ENCODE data around the gene RAB24.
"Not testable (repeated sequence)": the region's sequence is repeated elsewhere in the genome, so short reads cannot be mapped to it uniquely, and the experiment has no call there.

The RAB24 gene

DNA sequence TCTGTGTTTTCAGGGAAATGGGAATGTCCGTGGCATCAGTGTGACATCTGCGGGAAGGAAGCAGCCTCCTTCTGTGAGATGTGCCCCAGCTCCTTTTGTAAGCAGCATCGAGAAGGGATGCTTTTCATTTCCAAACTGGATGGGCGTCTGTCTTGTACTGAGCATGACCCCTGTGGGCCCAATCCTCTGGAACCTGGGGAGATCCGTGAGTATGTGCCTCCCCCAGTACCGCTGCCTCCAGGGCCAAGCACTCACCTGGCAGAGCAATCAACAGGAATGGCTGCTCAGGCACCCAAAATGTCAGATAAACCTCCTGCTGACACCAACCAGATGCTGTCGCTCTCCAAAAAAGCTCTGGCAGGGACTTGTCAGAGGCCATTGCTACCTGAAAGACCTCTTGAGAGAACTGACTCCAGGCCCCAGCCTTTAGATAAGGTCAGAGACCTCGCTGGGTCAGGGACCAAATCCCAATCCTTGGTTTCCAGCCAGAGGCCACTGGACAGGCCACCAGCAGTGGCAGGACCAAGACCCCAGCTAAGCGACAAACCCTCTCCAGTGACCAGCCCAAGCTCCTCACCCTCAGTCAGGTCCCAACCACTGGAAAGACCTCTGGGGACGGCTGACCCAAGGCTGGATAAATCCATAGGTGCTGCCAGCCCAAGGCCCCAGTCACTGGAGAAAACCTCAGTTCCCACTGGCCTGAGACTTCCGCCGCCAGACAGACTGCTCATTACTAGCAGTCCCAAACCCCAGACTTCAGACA is 9.5 kb downstream of the RAB24 start:
- DNase-seq (ENCODE audit: low read depth), result no peak

DNA sequence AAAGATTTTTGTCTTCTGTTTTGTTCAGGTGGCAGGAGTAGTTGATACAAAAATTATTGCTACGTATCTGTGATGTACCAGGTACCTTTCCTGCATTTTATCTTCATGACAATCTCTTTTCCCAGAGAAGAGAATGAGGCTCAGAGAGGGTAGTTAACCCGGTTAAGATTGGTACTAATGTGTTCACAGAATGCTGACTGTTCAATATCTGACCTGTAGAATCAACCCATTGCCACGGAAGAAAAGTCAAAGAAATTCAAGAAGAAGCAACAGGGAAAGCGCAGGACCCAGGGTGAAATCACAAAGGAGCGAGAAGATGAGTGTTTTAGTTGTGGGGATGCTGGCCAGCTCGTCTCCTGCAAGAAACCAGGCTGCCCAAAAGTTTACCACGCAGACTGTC is 11.8 kb downstream of the RAB24 start:
- no peak for DNase-seq (ENCODE audit: low read depth)

DNA sequence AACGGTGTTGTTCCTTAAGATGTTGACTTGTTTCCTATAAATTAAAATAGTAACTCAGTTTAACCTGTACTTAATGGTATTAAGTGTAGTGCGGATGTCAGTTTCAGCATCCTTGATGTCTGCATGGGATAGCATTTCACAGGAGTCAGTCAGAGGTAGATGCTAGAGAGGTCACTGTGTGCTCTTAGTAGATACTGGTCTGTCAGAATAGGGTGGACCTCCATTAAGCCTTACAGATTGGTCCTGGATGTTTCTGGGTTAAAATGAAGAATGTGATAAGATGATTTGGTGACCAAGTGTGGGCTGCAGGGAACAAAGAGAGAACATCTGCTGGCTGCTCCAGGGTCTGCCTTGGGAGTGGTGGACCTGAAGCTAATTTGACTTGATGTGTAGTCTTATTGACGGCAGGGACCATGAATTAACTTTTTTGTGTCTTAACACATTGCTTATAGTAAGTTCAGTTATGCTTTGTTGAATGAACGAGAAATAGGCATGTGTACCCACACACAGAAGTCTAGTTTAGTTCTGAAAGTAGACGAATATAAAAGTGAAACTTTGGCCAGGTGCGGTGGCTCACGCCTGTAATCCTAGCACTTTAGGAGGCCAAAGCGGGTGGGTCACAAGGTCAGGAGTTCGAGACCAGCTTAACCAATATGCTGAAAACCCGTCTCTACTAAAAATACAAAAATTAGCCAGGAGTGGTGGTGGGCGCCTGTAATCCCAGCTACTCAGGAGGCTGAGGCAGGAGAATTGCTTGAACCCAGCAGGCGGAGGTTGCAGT is 12.5 kb downstream of the RAB24 start:
- no peak for DNase-seq (ENCODE audit: low read depth)

DNA sequence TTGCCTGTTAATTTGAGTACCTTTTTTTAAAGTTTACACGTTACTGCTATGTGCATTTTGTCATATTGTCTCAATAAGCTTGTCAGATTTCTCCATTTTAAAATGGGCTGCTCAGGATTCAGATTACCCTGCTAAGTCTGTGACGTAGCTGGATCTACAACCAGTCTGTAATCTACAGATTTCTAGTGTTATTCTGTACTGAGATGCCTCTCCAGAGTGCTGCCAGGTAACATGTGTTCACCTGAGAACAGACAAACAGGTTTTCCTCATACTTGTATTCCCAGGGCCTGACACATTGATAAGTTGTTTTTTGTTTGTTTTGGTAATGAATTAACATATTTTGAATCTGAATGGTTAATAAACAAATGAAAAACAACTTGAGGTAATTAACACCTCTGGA is 15.3 kb downstream of the RAB24 start:
- no peak for DNase-seq (ENCODE audit: low read depth)

DNA sequence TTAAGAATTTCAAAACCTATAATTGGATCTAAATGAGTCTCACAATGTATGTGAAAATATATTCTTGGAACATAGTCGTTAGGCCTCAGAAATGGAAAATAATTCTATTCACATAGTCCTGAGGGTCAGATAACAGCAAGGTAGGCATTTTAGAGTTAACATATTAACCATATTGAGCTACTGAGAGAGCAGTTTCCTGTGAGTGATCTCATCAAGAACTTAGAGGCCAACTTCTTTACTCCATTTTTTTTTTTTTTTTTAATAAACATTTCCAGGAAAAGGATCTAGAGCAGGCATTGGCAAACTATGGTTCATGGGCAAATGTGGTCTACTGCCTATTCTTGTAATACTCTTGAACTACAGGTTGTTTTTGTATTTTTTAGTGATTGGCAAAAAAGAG is 26.6 kb downstream of the RAB24 start:
- no peak for DNase-seq (ENCODE audit: low read depth)

DNA sequence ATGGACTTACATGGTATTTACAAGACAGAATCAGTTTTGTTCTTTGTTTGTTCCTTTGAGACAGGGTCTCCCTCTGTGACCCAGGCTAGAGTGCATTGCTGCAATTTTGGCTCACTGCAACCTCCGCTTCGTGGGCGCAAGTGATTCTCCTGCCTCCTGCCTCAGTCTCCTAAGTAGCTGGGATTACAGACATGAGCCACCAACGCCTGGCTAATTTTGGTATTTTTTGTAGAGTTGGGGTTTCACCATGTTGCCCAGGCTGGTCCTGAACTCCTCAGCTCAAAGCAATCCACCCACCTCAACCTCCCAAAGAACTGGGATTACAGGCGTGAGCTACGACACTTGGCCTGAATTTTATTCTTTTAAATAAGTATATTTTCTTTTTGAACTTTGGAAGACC is 27.6 kb downstream of the RAB24 start:
- no peak for DNase-seq (ENCODE audit: low read depth)

DNA sequence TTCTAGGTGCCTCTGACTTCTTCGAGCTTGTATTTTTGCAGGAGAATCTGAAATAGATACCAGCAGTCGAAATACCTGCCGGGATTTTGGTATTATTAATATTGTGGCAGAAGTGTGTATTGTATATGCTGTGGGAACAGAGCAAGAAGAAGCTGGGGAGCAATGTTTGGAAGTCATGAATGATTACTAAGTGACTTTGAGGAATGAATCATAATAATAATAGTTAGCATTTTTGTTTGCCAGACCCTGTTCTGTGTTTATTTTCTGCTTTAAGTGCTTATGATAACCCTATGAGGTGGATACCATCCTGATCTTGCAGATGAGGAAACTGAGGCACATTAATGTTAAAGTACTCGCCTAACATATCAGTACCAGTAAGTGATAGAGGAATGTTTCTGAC is 32.4 kb downstream of the RAB24 start:
- DNase-seq (ENCODE audit: low read depth), result no peak

DNA sequence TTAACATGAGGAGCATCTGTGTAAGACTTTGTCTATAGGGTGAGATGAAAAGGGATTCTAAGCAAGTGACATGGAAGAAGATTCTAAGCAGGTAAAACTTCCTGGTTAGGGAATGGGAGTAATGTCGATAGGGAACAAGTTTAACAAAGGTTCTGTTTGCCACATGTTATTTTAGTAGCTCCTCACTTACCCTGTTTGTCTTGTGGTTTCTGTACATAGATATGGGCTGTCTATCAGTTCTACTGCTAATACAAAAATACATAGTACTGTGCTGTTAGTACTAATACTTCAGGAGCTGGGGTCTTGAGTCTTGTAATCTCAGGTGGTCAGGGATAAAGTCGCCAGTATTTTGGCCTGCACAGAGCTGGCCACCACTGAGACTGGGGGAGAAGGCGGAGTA is 32.9 kb downstream of the RAB24 start:
- DNase-seq (ENCODE audit: low read depth), result no peak

DNA sequence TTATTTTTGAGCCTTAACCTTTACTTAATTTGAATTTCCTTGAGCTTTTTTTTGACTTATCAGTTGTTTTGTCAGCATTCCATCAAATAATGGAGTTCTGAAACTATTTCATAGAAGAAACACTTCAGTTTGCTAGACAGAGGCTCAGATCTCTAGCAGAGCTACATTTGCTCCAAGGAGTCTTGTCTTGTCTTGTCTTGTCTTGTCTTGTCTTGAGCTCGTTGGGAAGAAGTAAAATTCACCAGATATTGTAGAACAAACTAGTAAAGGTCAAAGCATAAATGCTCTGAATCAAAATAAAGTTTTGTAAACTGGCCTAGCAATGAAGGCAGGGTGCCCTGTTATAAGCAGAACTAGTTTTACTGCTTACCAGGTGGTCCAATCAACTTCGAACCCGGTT is 33.5 kb downstream of the RAB24 start:
- DNase-seq (ENCODE audit: low read depth), result no peak

DNA sequence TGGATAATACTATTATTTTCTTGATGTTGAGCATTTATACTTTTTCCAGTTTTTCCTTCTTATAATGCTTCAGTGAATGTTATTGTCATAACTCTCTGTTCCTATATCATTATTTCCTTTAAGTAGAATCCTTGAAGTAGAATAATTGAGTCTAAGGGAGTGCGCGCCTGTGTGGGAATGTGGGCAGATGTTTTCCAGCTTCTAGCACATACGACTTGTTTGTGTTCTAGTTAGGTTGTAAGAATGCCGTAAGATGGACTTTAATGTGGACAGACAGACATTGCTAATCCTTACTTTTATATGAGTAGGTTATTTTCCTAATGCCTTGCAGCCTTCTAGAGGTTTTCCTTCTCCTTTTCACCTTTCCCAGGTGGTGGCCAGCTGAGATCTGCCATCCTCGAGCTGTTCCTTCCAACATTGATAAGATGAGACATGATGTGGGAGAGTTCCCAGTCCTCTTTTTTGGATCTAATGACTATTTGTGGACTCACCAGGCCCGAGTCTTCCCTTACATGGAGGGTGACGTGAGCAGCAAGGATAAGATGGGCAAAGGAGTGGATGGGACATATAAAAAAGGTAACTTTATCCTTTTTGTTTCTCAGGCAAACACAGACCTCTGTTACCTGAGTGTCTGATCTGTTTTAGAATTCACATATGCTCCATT is 34.2 kb downstream of the RAB24 start:
- DNase-seq (ENCODE audit: low read depth), result no peak

DNA sequence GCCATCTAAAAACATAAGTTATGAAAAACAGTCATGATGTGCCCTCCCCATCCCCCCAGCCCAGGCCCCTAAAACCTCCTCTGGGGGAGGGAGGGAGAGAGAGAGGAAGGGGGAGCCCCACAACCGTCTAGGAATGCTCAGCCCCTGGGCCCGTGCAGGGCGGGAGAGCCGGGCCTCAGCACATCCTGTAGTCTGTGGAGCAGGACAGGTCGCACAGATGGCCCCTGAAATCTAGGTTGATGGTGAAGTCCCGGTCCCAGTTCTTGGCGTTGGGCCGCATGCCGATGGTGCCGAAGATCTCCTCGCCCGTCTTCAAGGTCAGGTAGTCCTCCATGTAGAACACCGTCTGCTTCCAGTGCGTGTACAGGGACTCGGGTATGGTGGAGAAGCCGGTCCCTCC is 38.1 kb downstream of the RAB24 start:
- no peak for DNase-seq (ENCODE audit: low read depth)

DNA sequence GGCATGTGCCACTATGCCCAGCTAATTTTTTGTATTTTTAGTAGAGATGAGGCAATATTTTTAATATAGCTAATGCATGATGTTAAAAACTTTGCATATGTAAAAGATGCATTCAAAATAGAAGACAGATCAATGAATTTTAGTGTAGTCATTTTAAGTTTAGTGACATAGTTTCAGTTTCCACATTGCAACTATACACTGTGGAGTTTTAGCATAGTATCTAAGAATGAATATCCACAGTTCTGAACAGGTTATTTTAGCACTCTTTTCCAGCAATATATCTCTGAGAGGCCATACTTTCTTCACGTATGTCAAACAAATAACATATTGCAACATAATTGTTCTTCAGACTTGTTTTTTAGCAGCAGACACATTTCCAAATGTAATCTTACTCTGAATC is 39.3 kb downstream of the RAB24 start:
- DNase-seq (ENCODE audit: low read depth), result no peak

DNA sequence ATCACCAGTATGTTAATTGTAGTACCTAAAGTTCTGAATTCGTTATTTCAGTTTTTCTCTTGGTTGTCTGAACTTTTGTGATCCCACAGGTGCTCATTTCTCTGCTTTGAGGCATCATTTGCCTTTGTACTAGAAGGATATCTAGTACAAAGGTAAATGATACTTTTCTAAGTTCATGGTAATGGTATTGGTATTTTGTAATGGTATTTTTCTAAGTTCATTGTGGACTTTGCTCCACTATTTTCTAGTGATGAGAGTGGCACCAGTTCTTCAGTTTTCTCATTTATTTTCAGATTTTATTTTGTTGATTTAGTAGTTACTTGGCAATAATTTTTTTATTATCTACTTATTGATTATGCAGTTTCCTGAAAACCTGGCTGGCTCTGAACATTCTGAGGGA is 42.0 kb downstream of the RAB24 start:
- no peak for DNase-seq (ENCODE audit: low read depth)

DNA sequence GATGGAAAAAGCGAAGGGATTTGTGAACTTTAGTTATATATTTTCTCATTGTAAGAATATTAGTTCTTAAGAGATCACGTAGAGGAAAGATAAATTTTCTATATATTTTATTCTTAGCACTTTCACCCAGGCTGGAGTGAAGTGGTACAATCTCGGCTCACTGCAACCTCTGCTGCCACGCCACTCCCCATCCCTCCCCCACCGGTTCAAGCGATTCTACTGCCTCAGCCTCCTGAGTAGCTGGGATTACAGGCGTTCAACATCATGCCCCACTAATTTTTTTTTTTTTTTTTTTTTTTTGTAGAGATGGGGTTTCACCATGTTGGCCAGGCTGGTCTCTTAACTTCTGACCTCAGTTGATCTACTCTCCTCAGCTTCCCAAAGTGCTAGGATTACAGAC is 42.6 kb downstream of the RAB24 start:
- DNase-seq (ENCODE audit: low read depth), result no peak

DNA sequence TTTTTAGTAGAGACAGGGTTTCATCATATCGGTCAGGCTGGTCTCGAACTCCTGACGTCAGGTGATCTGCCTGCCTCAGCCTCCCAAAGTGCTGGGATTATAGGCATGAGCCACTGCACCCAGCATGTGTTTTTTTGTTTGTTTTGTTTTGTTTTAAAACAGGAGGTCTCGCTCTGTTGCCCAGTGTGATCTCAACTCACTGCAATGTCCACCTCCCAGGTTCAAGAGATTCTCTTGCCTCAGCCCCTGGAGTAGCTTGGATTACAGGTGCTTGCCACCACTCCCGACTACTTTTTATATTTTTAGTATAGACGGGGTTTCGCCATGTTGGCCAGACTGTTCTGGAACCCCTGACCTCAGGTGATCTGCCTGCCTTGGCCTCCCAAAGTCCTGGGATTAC is 44.8 kb downstream of the RAB24 start:
- DNase-seq (ENCODE audit: low read depth), result not testable (repeated sequence)

DNA sequence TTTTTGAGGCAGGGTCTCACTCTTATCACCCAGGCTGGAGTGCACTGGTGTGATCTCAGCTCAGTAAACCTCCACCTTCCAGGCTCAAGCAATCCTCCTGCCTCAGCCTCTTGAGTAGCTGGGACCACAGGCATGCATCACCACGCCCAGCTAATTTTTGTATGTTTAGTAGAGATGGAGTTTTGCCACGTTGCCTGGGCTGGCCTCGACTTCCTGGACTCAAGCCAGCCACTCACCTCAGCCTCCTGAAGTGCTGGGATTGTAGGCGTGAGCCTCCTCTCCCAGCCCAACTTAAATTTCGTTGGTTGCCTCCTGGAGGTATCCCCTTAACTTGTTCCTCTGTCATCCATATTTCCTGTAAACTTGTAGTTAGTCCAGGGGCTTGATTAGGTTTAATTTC is 47.2 kb downstream of the RAB24 start:
- no peak for DNase-seq (ENCODE audit: low read depth)

DNA sequence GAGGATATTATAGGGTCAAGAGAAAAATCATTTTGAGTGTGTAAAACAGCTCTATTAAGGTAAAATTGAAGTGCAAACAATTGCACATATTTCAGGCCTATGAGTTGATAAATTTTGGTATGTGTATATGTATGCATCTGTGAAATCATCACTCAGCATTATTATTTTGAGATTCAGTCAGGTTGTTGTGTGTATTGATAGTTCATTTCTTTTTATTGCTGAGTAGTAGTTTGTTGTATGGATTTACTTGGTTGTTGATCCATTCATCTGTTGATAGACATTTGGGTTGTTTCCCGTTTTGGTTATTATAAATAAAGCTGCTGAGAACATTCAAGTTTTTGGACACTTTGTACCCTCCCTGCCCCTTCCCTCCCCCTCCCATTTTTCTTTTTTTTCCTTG is 50.3 kb downstream of the RAB24 start:
- no peak for DNase-seq (ENCODE audit: low read depth)

All from activated T-cell treated with anti-CD3 and anti-CD28 coated beads for 24 hours (primary cell).